ENCODE data around the gene PRIMPOL.
"Not testable (repeated sequence)": the region's sequence is repeated elsewhere in the genome, so short reads cannot be mapped to it uniquely, and the experiment has no call there.

Gene PRIMPOL

DNA sequence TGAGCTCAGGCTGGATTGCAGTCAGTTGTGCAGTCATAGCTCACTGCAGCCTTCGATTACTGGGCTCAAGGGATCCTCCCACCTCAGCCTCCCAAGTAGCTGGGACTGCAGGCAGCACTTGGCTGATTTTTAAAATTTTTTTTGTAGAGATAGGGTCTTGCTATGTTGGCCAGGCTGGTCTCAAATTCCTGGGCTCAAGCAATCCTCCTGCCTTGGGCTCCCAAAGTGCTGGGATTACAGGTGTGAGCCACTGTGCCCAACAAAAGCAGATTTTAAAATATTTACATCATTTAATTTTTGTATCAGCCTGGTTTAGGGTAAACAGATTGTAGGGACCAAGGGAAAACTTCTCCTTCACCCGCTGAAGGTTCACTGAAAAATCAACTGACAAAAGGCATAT, 33.4 kb upstream of the PRIMPOL start:
- not testable (repeated sequence) for H2BK12ac ChIP-seq (ENCODE audit: low read length in 2 of 2); H3K9me3 ChIP-seq (ENCODE audit: control insufficient read depth, low read length); H4K91ac ChIP-seq (ENCODE audit: low read length); H3K4me1 ChIP-seq (ENCODE audit: control insufficient read depth, insufficient read depth, low read depth, low read length); H3K4me3 ChIP-seq (ENCODE audit: insufficient read depth in 1 of 2, low read depth in 1 of 2, low read length in 2 of 2); H3K36me3 ChIP-seq (ENCODE audit: control insufficient read depth in 1 of 2, insufficient read depth in 2 of 2, low read depth in 1 of 2, low read length in 2 of 2); H3K4me2 ChIP-seq (ENCODE audit: low read length, poor library complexity, severe bottlenecking); H2AK5ac ChIP-seq (ENCODE audit: low read length, severe bottlenecking); DNase-seq; H2AFZ ChIP-seq (ENCODE audit: low read depth, low read length); H3K27me3 ChIP-seq (ENCODE audit: control insufficient read depth in 1 of 2, insufficient read depth in 1 of 2, low read length in 2 of 2); H3K14ac ChIP-seq (ENCODE audit: low read length in 2 of 2); H3K9ac ChIP-seq (ENCODE audit: low read length); H3K27ac ChIP-seq (ENCODE audit: low read length, poor library complexity, severe bottlenecking); H2BK5ac ChIP-seq (ENCODE audit: low read depth, low read length, poor library complexity, severe bottlenecking); H3K79me1 ChIP-seq (replicated peaks; ENCODE audit: low read length, poor library complexity, severe bottlenecking); H2BK120ac ChIP-seq (ENCODE audit: low read depth, low read length); H2BK15ac ChIP-seq (ENCODE audit: low read depth, poor library complexity, severe bottlenecking); H3K23ac ChIP-seq (ENCODE audit: low read length in 2 of 2); H3K4ac ChIP-seq (ENCODE audit: low read depth in 1 of 2, low read length in 2 of 2); H3K18ac ChIP-seq (ENCODE audit: low read depth in 1 of 2, low read length in 2 of 2); H4K8ac ChIP-seq (ENCODE audit: low read length)
- 33% methylated on average over 1 of the region's 2 CpGs for WGBS

DNA sequence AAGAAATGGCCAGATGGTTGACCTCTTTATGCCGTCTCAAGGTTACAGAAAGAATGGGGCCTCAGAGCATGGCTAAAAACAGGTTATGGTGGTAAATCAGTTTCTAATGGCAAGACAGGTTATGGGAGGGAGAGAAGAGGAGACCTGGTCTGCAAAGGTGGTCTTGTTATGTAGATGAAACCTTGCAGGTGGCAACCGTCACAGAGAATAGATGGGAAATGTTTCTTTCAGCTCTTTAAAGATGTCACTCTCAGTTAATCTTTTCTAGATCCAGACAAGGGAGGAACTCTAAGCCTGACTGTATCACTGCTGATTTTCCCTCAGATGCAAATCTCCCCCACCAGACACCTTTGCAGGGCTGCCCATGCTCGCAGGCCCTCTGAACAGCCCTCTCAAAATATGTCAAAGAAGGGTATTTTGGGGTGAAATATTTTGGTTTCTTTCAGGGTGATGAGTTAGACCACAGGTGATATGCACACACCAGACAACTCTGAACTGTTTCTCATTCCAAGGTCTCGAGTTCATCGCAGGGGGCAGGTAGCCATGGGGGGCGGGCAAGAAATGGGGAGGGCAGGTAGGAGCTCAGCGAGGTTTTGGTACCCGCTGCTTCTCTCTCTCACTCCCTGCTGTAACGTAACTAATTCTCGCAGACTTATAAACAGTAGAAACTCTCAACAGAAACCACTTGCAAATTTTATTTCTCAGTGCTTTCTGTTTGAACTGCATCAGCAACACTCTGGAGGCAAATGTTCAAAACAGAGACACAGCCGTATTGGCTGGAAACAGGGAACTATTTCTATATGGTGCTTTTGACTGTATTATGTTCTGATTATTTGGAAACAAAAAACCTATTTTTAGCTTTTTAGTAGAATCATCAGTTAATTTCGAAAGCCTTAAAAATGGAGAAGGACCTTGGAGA, 32.6 kb upstream of the PRIMPOL start:
- H3K18ac ChIP-seq (ENCODE audit: low read depth in 1 of 2, low read length in 2 of 2) = no peak overlapping the region
- H2AK5ac ChIP-seq (ENCODE audit: low read length, severe bottlenecking) = no peak overlapping the region
- H3K4me3 ChIP-seq (ENCODE audit: insufficient read depth in 1 of 2, low read depth in 1 of 2, low read length in 2 of 2) = no peak overlapping the region
- H3K9ac ChIP-seq (ENCODE audit: low read length) = no peak overlapping the region
- peaks cover 2% of the 10 kb centered on the region for H3K4me1 ChIP-seq (ENCODE audit: control insufficient read depth, insufficient read depth, low read depth, low read length)
- H3K4ac ChIP-seq (ENCODE audit: low read depth in 1 of 2, low read length in 2 of 2) = no peak overlapping the region
- H3K27me3 ChIP-seq (ENCODE audit: control insufficient read depth in 1 of 2, insufficient read depth in 1 of 2, low read length in 2 of 2) = no peaks in the 10 kb centered on the region
- H2AFZ ChIP-seq (ENCODE audit: low read depth, low read length) = no peak overlapping the region
- no peaks in the 10 kb centered on the region for H3K9me3 ChIP-seq (ENCODE audit: control insufficient read depth, low read length)
- no peak overlapping the region for H2BK12ac ChIP-seq (ENCODE audit: low read length in 2 of 2)
- H2BK120ac ChIP-seq (ENCODE audit: low read depth, low read length) = no peak overlapping the region
- H3K14ac ChIP-seq (ENCODE audit: low read length in 2 of 2) = no peak overlapping the region
- no peak overlapping the region for H2BK15ac ChIP-seq (ENCODE audit: low read depth, poor library complexity, severe bottlenecking)
- no peak overlapping the region for H3K4me2 ChIP-seq (ENCODE audit: low read length, poor library complexity, severe bottlenecking)
- no peak for DNase-seq
- no peaks in the 10 kb centered on the region for H3K36me3 ChIP-seq (ENCODE audit: control insufficient read depth in 1 of 2, insufficient read depth in 2 of 2, low read depth in 1 of 2, low read length in 2 of 2)
- 83% methylated on average over 10 of the region's 12 CpGs for WGBS
- H3K27ac ChIP-seq (ENCODE audit: low read length, poor library complexity, severe bottlenecking) = no peak overlapping the region
- H4K91ac ChIP-seq (ENCODE audit: low read length) = no peak overlapping the region
- no peak overlapping the region for H2BK5ac ChIP-seq (ENCODE audit: low read depth, low read length, poor library complexity, severe bottlenecking)
- H3K79me1 ChIP-seq (replicated peaks; ENCODE audit: low read length, poor library complexity, severe bottlenecking) = no peaks in the 10 kb centered on the region
- H4K8ac ChIP-seq (ENCODE audit: low read length) = no peak overlapping the region
- no peak overlapping the region for H3K23ac ChIP-seq (ENCODE audit: low read length in 2 of 2)

- H2BK15ac ChIP-seq (ENCODE audit: low read depth, poor library complexity, severe bottlenecking) = no peak overlapping the region
- H3K4me2 ChIP-seq (ENCODE audit: low read length, poor library complexity, severe bottlenecking) = no peak overlapping the region
- no peak overlapping the region for H3K18ac ChIP-seq (ENCODE audit: low read depth in 1 of 2, low read length in 2 of 2)
- no peak overlapping the region for H2BK12ac ChIP-seq (ENCODE audit: low read length in 2 of 2)
- no peak overlapping the region for H3K23ac ChIP-seq (ENCODE audit: low read length in 2 of 2)
- H3K4me3 ChIP-seq (ENCODE audit: insufficient read depth in 1 of 2, low read depth in 1 of 2, low read length in 2 of 2) = no peak overlapping the region
- DNase-seq = no peak
- no peak overlapping the region for H2BK5ac ChIP-seq (ENCODE audit: low read depth, low read length, poor library complexity, severe bottlenecking)
- H4K91ac ChIP-seq (ENCODE audit: low read length) = no peak overlapping the region
- H2BK120ac ChIP-seq (ENCODE audit: low read depth, low read length) = no peak overlapping the region
- no peaks in the 10 kb centered on the region for H3K27me3 ChIP-seq (ENCODE audit: control insufficient read depth in 1 of 2, insufficient read depth in 1 of 2, low read length in 2 of 2)
- no peaks in the 10 kb centered on the region for H3K36me3 ChIP-seq (ENCODE audit: control insufficient read depth in 1 of 2, insufficient read depth in 2 of 2, low read depth in 1 of 2, low read length in 2 of 2)
- no peak overlapping the region for H2AK5ac ChIP-seq (ENCODE audit: low read length, severe bottlenecking)
- peaks cover 2% of the 10 kb centered on the region for H3K4me1 ChIP-seq (ENCODE audit: control insufficient read depth, insufficient read depth, low read depth, low read length)
- no peak overlapping the region for H3K4ac ChIP-seq (ENCODE audit: low read depth in 1 of 2, low read length in 2 of 2)
- H3K9me3 ChIP-seq (ENCODE audit: control insufficient read depth, low read length) = no peaks in the 10 kb centered on the region
- H4K8ac ChIP-seq (ENCODE audit: low read length) = no peak overlapping the region
- H2AFZ ChIP-seq (ENCODE audit: low read depth, low read length) = no peak overlapping the region
- no peak overlapping the region for H3K14ac ChIP-seq (ENCODE audit: low read length in 2 of 2)
- no peak overlapping the region for H3K27ac ChIP-seq (ENCODE audit: low read length, poor library complexity, severe bottlenecking)
- no peak overlapping the region for H3K9ac ChIP-seq (ENCODE audit: low read length)
- WGBS = 96% methylated on average over 8 of the region's 9 CpGs
- H3K79me1 ChIP-seq (replicated peaks; ENCODE audit: low read length, poor library complexity, severe bottlenecking) = no peaks in the 10 kb centered on the region
Observed at GRCh38 chr4:184617600-184618196, 31.8 kb upstream of the PRIMPOL start.

DNA sequence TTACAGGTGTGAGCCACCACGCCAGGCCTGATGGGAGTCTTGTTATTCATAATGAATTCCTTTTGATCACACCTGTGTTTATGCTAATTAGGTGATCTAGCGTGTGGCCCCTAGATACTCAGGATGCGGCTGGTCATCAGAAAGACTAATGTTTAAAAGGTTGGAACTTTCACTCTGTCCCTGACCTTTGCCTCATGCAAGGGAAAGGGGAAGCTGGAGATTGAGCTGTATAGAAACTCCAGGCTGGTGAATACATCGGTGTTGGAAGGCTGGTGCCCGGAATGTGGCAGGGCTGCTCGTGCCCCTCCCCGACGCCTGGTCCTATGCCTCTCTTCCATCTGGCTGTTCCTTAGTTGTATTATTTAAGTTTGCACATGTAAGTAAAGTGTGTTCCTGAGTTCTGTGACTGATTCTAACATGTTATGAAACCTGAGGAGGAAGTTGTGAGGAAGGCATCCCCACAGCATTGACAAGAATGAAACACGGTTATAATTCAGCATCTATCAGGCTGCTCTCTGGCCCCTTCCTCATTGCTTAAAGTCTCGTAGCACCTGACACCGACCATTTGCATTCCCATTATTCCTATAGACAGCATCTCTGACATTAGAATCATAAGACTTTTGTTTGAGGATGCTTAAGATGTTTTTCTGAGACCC, 29.2 kb upstream of the PRIMPOL start:
- Histone ChIP-seq H3K18ac (ENCODE audit: low read depth in 1 of 2, low read length in 2 of 2) (no peak overlapping the region), H4K8ac (ENCODE audit: low read length) (no peak overlapping the region), H3K14ac (ENCODE audit: low read length in 2 of 2) (no peak overlapping the region), H3K27ac (ENCODE audit: low read length, poor library complexity, severe bottlenecking) (no peak overlapping the region), H2BK12ac (ENCODE audit: low read length in 2 of 2) (no peak overlapping the region), H3K4me3 (ENCODE audit: insufficient read depth in 1 of 2, low read depth in 1 of 2, low read length in 2 of 2) (no peak overlapping the region), H4K91ac (ENCODE audit: low read length) (no peak overlapping the region), H3K4ac (ENCODE audit: low read depth in 1 of 2, low read length in 2 of 2) (no peak overlapping the region), H2BK120ac (ENCODE audit: low read depth, low read length) (no peak overlapping the region), H2BK15ac (ENCODE audit: low read depth, poor library complexity, severe bottlenecking) (no peak overlapping the region), H3K9ac (ENCODE audit: low read length) (no peak overlapping the region), H3K4me2 (ENCODE audit: low read length, poor library complexity, severe bottlenecking) (no peak overlapping the region), H3K9me3 (ENCODE audit: control insufficient read depth, low read length) (no peaks in the 10 kb centered on the region), H3K36me3 (ENCODE audit: control insufficient read depth in 1 of 2, insufficient read depth in 2 of 2, low read depth in 1 of 2, low read length in 2 of 2) (peaks cover 9% of the 10 kb centered on the region in 2 experiments), H2AFZ (ENCODE audit: low read depth, low read length) (no peak overlapping the region), H3K23ac (ENCODE audit: low read length in 2 of 2) (no peak overlapping the region), H2AK5ac (ENCODE audit: low read length, severe bottlenecking) (no peak overlapping the region), H2BK5ac (ENCODE audit: low read depth, low read length, poor library complexity, severe bottlenecking) (no peak overlapping the region), H3K27me3 (ENCODE audit: control insufficient read depth in 1 of 2, insufficient read depth in 1 of 2, low read length in 2 of 2) (no peaks in the 10 kb centered on the region), H3K79me1 (replicated peaks; ENCODE audit: low read length, poor library complexity, severe bottlenecking) (no peaks in the 10 kb centered on the region), H3K4me1 (ENCODE audit: control insufficient read depth, insufficient read depth, low read depth, low read length) (peaks cover 2% of the 10 kb centered on the region)
- DNase-seq = no peak
- WGBS = 95% methylated on average over 8 of the region's 11 CpGs

All from mesenchymal stem cell (in vitro differentiated cells and primary cell).